Fibroblast of lung (primary cell): ENCODE results near the gene FMNL2.

Source experiments
- CTCF ChIP-seq, 2 donors: IDR thresholded peaks in 1 of 2; conservative IDR thresholded peaks in 1 of 2; 1 replicate in 1 of 2; 2 replicates in 1 of 2; pipeline ENCODE4 v1.5.1; 2011 to 2012; ENCODE audit warnings: low read length in 2 of 2, control low read depth in 1 of 2, inconsistent platforms in 1 of 2, low read depth in 1 of 2, mild to moderate bottlenecking in 1 of 2
- EZH2 ChIP-seq: IDR thresholded peaks from 2 replicates; pipeline ENCODE4 v1.5.1; 2012; ENCODE audit warnings: low read length, control low read depth, mild to moderate bottlenecking; ENCODE audit errors: missing control alignments

- TF ChIP-seq CTCF (conservative IDR thresholded peaks at IDR 0.05 in 1 of 2, IDR thresholded peaks at IDR 0.05 in 1 of 2; ENCODE audit: low read depth in 1 of 2, low read length in 2 of 2) (no peak), EZH2 (no peak)
These were observed 68.1 kb downstream of the FMNL2 start for GRCh38 chr2:152402780-152403759.
